ENCODE data around the gene SERPING1.
A peak's percentile ranks its signal among the peaks of the same experiment; 100 is the strongest.

The SERPING1 gene
- total RNA-seq, result 0 to 0.07 reads per million in 2 donors

DNA sequence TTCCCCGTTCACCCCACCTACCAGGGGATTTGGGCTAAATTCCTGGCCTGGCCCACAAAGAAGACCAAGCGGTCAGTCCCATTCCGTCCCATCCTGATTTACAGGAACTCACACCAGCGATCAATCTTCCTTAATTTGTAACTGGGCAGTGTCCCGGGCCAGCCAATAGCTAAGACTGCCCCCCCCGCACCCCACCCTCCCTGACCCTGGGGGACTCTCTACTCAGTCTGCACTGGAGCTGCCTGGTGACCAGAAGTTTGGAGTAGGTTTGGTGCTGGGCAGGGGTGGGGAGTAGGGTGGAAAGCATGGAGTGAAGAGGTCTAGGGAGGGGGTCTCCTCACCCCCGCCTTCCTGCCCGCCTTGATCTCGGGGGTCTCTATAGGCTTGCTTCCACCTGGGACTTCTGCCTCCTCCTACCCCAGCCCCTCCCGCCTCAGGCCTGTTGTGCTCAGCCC, at the start of gene SERPING1:
Gene SERPING1, plus strand, starts transcription at position 225 of the 455 bp plus-strand sequence. CDS start 586 bp downstream, outside the sequence.
- no peak for DNase-seq

- peak in 1 of 5 experiments; percentile 43 for DNase-seq
Observed at GRCh38 chr11:57547854-57548377, 49.6 kb upstream of the SERPING1 start.

DNA sequence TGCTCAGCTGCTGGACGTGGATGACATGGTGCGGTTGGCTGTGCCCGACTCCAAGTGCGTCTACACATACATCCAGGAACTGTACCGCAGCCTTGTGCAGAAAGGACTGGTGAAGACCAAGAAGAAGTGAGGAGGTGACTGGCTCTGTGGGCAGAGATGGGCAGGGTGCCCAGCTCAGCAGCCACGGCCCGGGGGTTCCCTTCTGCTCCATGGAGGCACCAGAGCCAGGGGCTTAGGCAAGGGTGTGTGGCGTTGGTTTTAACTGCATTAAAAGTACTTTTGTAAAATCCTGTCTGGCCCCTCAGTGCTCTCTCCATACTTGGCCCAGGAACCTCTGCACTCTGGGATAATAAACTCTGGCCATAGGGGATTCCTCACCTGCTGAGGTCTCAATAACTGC, 47.5 kb upstream of the SERPING1 start:
- no peak for DNase-seq

DNA sequence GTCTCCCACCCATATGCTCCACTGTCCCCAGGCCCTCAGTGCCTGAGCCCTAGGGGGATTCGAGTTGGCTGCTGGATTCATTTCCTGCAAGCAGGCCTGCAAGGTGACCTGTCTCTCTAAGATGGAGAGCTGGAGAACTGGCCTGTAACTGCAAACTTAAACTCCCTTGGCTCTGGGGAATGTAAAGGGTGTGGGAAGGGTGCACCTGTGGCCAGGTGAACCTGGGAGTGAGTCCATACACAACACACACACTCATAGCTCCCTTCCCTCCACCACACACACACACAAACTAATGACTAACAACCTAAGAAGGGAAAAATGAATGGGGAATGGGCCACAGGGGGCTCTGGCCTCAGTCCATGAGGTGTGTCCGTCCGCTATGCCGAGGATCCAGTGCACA, 45.5 kb upstream of the SERPING1 start:
- DNase-seq, result no peak

DNA sequence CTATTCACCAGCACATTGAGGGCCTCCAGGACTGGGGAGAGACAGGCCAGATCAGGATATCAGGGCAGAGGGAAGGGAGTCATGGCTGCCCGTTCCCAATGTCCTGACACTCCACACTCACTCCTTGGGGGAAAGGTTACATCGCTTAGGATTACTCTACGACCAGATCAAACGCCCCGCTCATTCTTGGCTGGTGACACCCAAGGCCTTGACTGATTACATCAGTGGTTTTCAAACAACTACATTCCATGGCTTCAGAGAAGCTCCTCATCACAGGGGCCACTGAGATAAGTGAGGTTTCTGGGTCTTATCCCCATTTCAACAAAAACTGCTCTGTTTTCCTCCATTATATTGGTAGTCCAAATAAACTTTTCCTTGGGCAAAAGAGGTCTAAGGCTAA, 45.0 kb upstream of the SERPING1 start:
- no peak for DNase-seq

DNA sequence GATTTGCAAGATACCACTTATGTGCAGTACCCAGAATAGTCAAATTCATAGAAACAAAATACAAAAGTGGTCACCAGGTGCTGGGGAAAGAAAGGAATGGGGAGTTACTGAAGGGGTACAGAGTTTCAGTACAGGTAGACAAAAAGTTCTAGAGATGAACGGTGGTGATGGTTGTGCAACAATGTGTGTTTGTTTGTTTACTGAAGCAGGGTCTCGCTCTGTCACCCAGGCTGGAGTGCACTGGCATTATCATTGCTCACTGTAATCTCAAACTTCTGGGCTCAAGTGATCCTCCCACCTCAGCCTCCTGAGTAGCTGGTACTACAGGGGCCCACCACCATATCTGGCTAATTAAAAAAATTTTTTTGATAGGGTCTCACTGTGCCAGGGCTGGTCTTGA, 42.1 kb upstream of the SERPING1 start:
- DNase-seq, result no peak

GRCh38 chr11:57556041-57556440, 41.4 kb upstream of the SERPING1 start:
- DNase-seq, result no peak

DNA sequence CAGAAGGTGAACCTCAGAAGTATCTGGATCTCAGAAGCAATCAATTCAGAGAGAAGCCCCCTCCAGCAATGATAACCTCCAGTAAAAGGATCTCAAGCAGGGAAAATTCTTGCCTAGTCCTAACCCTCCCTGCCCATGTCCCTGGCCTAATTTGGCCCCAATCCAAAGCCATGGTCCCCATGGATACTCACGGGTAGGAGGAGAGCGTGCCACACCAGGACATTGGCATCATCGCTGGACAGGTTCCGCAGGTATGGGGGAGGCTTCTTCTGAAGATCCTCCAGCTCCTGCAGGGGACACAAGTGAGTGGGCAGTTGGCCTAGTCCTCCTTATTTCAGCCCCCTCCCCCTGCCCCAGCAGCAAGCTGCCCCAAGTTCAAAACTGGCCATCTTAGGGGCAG, 37.3 kb upstream of the SERPING1 start:
- no peak for DNase-seq

- DNase-seq, result no peak
Observed at GRCh38 chr11:57562596-57562995, 34.9 kb upstream of the SERPING1 start.

DNA sequence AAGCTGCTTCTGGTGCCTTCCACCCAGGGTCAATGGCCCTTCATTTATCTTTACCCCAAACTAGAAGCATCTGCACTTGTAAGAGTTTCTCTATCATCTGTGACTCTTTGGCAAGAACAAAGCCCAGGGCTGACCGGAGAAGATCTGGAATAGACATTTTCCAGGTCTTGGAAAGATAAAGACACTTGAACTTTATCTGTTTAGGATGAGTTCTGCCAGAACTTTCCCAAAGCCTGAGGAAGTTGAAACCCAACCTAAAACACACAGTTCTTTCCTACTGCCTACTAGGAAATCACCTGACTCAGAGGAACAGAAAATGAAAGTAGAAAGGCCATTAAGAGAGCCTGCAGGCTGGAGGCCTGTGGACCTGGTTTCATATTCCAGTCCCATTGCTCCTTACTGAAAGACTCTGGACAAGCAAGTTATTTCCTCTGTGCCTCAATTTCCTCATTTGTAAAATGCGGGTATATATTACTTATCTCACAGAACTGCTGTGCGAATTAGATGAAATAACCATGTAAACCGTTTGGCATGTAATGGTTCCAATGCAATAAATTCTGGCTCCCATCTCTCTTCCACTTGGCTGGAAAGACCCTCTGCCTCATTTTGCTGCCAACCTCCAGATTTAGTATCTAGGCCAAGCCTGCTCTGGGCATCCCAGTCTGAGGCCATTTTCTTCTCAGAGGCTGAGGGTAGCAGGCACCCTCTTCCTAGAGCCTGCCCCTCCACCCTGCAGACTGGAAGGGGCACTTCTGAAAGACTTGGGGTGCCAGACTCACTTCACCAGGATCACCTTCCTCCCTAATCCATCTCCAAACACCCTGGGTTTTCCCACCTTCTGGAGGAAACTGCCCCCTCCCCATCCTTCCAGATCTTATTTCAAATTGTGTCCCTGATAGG, 31.2 kb upstream of the SERPING1 start:
- peak in 3 of 5 experiments; percentile 11 to 64 (median 33) for DNase-seq

GRCh38 chr11:57566905-57567514, 30.5 kb upstream of the SERPING1 start:
- DNase-seq, result peak in 3 of 5 experiments; percentile 7 to 54 (median 33)

- DNase-seq, result peak; percentile 37 to 86 (median 57)
Observed at GRCh38 chr11:57567515-57568329, 29.8 kb upstream of the SERPING1 start, which contains the start of gene UBE2L6. UBE2L6 (minus strand) TSS chr11:57567672; CDS start chr11:57567611, 61 bp downstream.

DNA sequence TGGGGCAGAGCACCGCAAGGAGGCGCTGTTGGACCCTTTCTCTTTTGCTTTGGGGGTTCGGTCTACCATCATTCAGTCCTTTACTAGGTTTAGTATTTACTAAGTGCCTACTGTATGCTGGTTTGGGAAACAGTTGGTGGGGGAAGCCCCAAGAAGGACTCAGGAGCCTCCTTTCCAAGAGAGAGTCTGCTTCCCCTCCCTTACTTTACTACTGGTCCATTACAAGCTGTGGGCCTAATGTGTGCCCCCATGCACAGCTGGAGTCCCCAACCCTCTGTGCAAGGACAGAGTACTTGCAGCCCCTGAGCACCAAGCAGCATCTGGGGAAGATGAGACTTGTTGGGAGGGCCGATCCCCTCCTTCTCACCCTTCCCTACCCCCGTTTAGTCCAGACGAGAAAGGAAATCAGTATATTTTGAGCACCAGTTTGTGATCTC, 29.1 kb upstream of the SERPING1 start:
- peak in 3 of 5 experiments; percentile 74 to 85 (median 74) for DNase-seq

DNA sequence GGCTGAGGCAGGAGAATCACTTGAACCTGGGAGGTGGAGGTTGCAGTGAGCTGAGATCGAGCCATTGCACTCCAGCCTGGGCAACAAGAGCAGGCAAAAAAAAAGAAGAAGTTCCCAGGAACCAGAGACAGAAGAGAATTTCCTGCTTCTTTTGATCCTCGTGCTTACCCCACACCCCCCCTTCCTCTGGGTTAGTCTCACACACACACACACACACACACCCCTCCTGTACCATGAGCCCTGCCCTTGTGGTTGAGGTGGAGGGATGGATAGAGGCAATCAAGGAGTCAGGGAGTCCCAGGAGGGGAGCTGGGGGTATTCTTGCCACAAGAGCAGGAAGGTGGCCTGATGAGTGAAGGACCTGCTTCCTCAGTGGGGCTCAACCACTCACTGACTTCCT, 25.9 kb upstream of the SERPING1 start:
- DNase-seq, result no peak

- no peak for DNase-seq
Observed at GRCh38 chr11:57574061-57574460, 23.4 kb upstream of the SERPING1 start.

DNA sequence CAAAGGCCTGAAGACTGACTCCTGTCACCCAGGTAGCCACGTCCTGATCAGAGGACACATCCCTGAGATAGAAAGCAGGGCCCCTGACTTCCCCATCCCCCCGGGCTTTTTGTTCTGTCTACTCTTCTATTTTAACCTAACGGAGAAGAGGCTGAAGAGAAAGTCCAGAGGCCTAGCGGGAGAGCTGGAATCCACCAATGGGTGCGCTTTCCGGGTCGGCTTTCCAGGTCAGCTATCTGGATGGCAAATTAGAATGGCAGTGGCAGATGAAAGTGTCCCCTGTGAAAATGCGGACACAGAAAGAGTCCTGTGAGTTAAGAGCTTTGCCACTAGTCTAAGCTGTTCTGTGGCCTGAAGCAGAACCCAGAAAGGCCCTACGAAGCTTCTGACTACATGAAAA, 13.1 kb upstream of the SERPING1 start:
- DNase-seq, result no peak

DNA sequence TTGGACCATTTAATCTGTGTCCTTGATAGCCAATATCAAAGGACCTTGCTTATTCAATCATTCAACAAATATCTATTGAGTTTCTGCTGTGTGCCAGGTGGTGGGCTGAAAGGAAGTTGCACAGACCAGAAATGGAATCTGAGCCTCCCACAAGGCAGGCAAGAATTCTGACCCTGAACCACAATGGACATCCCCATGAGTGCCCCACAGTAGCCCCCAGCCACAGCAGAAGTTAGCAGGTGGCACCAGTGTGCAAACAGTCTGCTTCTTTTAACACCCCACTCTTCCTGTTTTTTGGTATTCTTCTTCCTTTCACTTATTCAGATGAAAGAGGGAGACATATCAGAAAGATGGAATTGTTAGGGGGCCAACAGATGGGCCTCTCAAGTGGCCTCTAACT, 12.2 kb upstream of the SERPING1 start:
- no peak for DNase-seq

GRCh38 chr11:57586711-57587245, 10.7 kb upstream of the SERPING1 start:
- DNase-seq, result no peak

DNA sequence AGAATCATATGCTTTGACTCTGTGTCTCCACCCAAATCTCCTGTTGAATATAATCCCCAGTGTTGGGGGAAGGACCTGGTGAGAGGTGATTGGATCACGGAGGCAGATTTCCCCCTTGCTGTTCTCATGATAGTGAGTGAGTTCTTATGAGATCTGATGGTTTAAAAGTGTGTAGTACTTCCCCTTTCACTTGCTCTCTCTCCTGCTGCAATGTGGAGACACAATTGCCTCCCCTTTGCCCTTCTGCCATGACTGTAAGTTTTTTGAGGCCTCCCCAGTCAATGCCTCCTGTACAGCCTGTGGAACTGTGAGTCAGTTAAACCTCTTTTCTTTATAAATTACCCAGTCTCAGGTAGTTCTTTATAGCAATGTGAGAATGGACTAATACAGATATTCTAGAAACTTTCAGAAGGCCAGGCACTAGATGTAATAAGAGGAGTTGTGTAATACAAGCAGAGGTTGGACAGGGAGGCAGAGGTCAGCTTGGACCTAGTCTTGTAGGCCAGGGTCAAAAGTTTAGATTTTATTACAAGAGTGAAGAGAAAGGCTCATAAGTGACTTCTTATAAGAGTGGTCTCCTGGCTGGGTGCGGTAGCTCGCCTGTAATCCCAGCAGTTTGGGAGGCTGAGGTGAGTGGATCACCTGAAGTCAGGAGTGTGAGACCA, 9.3 kb upstream of the SERPING1 start:
- no peak for DNase-seq

- no peak for DNase-seq
Observed at GRCh38 chr11:57596266-57596885, 1.1 kb upstream of the SERPING1 start.
